Measurements from ENCODE around the gene TMEM132D. TPM values are rescaled to one million over a fixed set of nuclear protein-coding genes. Genes with fewer than 3 reads are reported as not detected.
"Not testable (repeated sequence)": the region's sequence is repeated elsewhere in the genome, so short reads cannot be mapped to it uniquely, and the experiment has no call there.

Gene TMEM132D
- total and polyA plus RNA-seq, 8 donors = 0.19 to 2.8 (median 0.46) TPM

- DNase-seq = peak in 1 of 6 donors; percentile 47
- peaks cover 0 to 4% (median 0%) of the 10 kb centered on the region in 4 donors for H3K27me3 ChIP-seq
- TF ChIP-seq CTCF (IDR thresholded peaks at IDR 0.05) = no peak
Measured at GRCh38 chr12:129903092-129903945, 506 bp downstream of the TMEM132D start.

GRCh38 chr12:129902371-129903091 is 1.3 kb downstream of the TMEM132D start:
- Histone ChIP-seq H3K4me1 (no peaks in the 10 kb centered on the region), H3K9me3 (no peaks in the 10 kb centered on the region), H3K4me3 (no peak overlapping the region), H3K27ac (no peak overlapping the region), H3K27me3 (peaks cover 0 to 4% (median 0%) of the 10 kb centered on the region in 4 donors), H3K36me3 (no peaks in the 10 kb centered on the region)
- 2 to 4% methylated on average over 19 of the region's 19 CpGs for WGBS, 2 donors
- no peak for FAIRE-seq
- TF ChIP-seq CTCF (IDR thresholded peaks at IDR 0.05) = no peak
- peak in 1 of 6 donors; percentile 41 for DNase-seq
- ATAC-seq = peak in 2 of 4 donors; percentile 19 to 24
- intact Hi-C loops (cut with DNase I) = no loop called here

More at GRCh38 chr12:129903092-129903945, 506 bp downstream of the TMEM132D start:
- ATAC-seq (peak in 2 of 4 donors; percentile 48 to 56), FAIRE-seq (no peak)
- no peaks in the 10 kb centered on the region for H3K9me3 ChIP-seq
- no peak overlapping the region for H3K27ac ChIP-seq
- 0 to 1% methylated on average over 48 to 93 of the region's 93 CpGs for WGBS, 2 donors
- no peaks in the 10 kb centered on the region for H3K4me1 ChIP-seq
- intact Hi-C loops (cut with DNase I) = no loop called here
- no peak overlapping the region for H3K4me3 ChIP-seq
- no peaks in the 10 kb centered on the region for H3K36me3 ChIP-seq

GRCh38 chr12:129901254-129901653 is 2.6 kb downstream of the TMEM132D start:
- Histone ChIP-seq H3K27me3 (peaks cover 0 to 10% (median 0%) of the 10 kb centered on the region in 4 donors), H3K4me3 (no peak overlapping the region), H3K9me3 (no peaks in the 10 kb centered on the region), H3K36me3 (no peaks in the 10 kb centered on the region), H3K4me1 (no peaks in the 10 kb centered on the region), H3K27ac (no peak overlapping the region)
- FAIRE-seq (no peak), ATAC-seq (no peak), DNase-seq (no peak)
- WGBS, 2 donors = 63 to 77% methylated on average over 2 of the region's 2 CpGs
- TF ChIP-seq CTCF (IDR thresholded peaks at IDR 0.05) = no peak
- intact Hi-C loops (cut with DNase I) = no loop called here

- no peak overlapping the region for H3K4me3 ChIP-seq
- intact Hi-C loops (cut with DNase I) = no loop called here
- 52 to 62% methylated on average over 10 of the region's 10 CpGs for WGBS, 2 donors
- ATAC-seq (no peak), DNase-seq (no peak), FAIRE-seq (no peak)
- H3K36me3 ChIP-seq = no peaks in the 10 kb centered on the region
- H3K4me1 ChIP-seq = no peaks in the 10 kb centered on the region
- no peaks in the 10 kb centered on the region for H3K9me3 ChIP-seq
- H3K27me3 ChIP-seq = peaks cover 0 to 10% (median 0%) of the 10 kb centered on the region in 4 donors
- no peak overlapping the region for H3K27ac ChIP-seq
- TF ChIP-seq CTCF (IDR thresholded peaks at IDR 0.05) = no peak
Measured at GRCh38 chr12:129900306-129900705, 3.5 kb downstream of the TMEM132D start.

GRCh38 chr12:129899045-129899444 is 4.8 kb downstream of the TMEM132D start:
- FAIRE-seq; H3K36me3 ChIP-seq; H3K4me3 ChIP-seq; DNase-seq; H3K4me1 ChIP-seq; ATAC-seq; intact Hi-C loops (cut with DNase I); H3K27me3 ChIP-seq; H3K27ac ChIP-seq; H3K9me3 ChIP-seq: not testable (repeated sequence)
- WGBS, 2 donors = 37 to 70% methylated on average over 1 of the region's 1 CpG
